Posterior vena cava (tissue), 2 donors: ENCODE data around the gene NSMCE1. TPM values are rescaled to one million over a fixed set of nuclear protein-coding genes. Genes with fewer than 3 reads are reported as not detected.
"Not testable (repeated sequence)": the region's sequence is repeated elsewhere in the genome, so short reads cannot be mapped to it uniquely, and the experiment has no call there.

Experiments
- DNase-seq: peaks from one replicate; pipeline ENCODE4 v3.0.0-alpha.2; 2020; ENCODE audit warnings: low spot score
- intact Hi-C, 2 donors: fragments of 100-400 bp; cut with DNase I; formaldehyde crosslinking; loops; one replicate each; pipeline versions ENCODE4 v1.14.1 to v1.14.2; 2022 to 2023
- total RNA-seq, 2 donors: library from RNA; stranded (reverse); fragmentation: NEBNext Ultra II Directional; extraction: Animal tissue kit (Norgen Biotek cat#: 25700); gene quantifications; one replicate each; pipeline ENCODE4 v1.2.1, GENCODE V29; 2021
- donor health status: DM: yes; HTN: yes; CAD: no.
- donor health status: DM: yes; HTN: yes; CAD: no.

The NSMCE1 gene
- total RNA-seq, 2 donors from 2014 or later: 45.3 to 52.0 TPM

DNA sequence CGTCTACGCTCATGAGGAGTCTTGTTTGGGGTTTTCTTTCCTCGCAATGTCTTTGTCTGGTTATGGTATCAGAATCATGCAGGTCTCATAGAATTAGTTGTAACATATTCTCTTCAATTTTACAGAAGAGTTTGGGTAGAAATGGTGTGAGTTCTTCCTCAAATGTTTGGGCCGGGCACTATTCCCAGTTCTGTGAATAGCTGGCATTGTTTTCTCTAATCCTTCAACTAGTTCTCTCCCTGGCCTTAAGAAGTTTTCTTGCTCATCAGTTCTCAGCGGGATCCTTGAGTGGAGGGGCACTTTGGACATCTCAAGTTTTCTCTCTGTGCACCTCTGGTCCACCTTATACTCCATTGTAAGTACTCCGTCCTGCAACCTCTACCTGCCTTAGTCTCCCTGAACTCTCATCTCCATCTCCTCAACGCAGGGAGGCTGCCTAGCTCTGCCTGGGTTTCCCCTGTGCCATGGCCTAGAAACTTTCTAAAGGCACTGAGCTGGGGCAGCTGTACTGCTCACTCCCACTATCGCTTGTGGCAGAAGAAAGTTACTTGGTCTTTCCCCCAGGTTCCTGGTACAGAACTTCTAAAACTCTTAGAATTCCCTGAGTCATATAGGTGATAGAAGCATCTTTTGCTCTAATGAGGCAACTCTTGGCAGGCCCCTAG is 16.9 kb downstream of the NSMCE1 start:
- peak; percentile 35 for DNase-seq
- intact Hi-C loops: no loop called here

DNA sequence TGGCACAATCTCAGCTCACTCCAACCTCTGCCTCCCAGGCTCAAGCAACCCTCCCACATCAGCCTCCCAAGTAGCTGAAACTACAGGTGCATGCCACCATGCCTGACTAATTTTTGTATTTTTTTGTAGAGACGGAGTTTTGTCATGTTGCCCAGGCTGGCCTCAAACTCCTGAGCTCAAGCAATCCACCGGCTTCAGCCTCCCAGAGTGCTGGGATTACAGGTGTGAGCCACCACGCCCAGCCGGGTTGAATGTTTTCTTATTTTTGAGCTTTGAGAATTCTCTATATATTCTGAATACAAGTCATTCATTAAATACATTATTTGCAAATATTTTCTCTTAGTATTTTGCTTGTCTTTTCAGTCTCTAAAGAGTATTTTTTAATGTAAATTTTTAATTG is 19.7 kb downstream of the NSMCE1 start:
- DNase-seq: peak; percentile 11
- intact Hi-C loops: not testable (repeated sequence)

DNA sequence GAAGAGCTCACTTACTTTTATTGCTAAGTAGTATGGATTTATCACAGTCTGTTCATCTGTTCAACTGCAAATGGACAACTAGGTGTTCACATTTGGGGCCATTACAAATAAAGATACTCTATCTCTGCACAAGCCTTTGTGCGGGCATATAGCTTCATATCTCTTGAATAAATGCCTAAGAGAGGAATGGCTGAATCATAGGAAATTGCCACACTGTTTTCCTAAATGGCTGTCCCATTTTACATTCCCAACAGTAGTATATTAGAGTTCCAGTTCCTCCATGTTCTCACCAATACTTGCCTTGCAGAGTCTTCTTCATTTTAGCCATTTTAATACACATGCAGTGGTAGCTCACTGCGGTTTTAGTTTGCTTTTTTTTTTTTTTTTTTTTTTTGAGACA is 20.5 kb downstream of the NSMCE1 start:
- intact Hi-C loops: no loop called here
- DNase-seq: no peak

DNA sequence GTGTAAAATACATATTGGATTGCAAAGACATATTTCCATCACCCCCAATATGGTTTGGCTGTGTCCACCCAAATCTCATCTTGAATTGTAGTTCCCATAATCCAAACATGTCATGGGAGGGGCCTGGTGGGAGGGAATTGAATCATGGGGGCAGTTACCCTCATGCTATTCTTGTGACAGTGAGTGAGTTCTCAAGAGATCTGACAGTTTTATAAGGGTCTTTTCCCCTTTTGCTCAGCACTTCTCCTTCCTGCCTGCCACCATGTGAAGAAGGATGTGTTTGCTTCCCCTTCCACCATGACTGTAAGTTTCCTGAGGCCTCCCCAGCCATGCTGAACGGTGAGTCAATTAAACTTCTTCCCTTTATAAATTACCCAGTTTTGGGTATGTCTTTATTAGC is 21.5 kb downstream of the NSMCE1 start:
- intact Hi-C loops: not testable (repeated sequence)
- DNase-seq: peak; percentile 25

DNA sequence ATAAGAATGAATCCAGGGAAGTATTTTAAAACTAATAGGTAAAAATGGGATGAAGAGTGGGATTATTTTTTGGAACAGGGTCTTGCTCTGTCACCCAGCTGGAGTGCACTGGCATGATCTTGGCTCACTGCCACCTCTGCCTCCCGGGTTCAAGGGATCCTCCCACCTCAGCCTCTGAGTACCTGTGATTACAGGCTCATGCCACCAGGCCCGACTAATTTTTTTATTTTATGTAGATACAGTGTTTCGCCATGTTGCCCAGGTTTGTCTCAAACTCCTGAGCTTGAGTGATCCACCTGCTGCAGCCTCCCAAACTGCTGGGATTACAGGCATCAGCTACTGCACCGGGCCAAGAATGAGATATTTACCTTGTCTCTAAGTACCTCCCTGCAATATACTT is 22.1 kb downstream of the NSMCE1 start:
- peak; percentile 66 for DNase-seq

DNA sequence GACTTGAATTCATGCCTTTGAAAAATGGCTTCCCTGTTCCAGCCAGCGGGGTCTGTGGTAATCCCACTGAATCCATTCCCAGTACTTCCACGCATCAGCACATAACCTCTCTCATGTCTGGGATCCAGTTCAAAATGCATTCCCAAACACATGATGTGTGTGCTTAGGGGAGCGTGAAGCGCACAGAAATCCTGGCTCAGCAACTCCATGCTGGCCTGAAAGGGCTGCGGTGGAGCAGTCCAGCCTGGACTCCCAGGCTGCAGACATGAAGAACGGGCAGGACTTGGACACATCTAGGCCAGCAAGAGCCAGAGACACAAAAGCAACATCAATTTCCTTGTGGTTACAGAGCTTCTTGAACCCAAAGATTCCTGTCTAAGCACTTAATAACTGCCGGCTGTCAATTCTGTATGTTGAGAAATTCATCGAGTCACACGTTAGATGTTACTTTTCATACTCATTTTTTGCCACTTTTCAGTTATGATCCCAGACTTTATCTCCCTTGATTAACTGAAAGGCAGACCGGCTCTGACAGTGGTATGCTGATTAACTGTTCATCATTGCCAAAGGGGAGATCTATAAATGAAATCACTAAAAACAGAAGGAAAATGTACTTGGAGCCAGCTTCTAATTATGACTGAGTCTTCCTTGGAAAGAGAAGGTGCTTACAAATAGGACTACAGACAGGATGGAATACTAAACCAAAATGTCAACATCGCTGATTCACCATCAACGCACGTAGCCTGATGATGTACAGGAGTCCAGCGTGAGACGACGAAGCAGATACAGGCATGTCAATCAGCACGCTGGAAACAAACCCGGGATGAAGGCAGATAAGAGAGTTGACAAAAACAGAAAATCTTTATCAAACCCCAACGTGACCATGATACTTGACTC is 23.0 kb downstream of the NSMCE1 start:
- intact Hi-C loops: no loop called here
- peak; percentile 91 for DNase-seq

More for the DNA sequence above, 22.1 kb downstream of the NSMCE1 start:
- intact Hi-C loops: no loop called here

DNA sequence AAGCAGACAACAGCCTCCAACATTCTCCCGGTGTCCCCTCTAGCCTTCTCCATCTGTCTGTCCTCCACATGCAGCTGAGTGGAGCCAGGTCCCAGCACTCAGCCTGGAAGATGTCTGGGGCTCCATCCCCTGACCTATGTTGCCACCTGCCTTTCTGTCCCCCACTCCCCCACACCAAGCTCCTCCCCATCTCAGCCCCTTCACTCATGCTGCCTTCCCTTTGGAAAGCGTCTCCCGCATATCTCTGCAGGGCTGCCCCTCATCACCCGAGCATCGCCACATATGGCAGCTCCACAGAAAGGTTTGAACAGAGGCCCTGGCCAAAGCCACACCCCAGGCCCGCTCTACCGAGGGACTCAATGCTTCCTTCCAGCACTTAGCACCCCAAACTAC is 24.2 kb downstream of the NSMCE1 start:
- peak; percentile 62 for DNase-seq
- intact Hi-C loops: loop anchor here in 1 of 2 donors (5.0 kb wide), 1 partner anchor 73 kb away; no protein-coding TSS in a partner anchor

DNA sequence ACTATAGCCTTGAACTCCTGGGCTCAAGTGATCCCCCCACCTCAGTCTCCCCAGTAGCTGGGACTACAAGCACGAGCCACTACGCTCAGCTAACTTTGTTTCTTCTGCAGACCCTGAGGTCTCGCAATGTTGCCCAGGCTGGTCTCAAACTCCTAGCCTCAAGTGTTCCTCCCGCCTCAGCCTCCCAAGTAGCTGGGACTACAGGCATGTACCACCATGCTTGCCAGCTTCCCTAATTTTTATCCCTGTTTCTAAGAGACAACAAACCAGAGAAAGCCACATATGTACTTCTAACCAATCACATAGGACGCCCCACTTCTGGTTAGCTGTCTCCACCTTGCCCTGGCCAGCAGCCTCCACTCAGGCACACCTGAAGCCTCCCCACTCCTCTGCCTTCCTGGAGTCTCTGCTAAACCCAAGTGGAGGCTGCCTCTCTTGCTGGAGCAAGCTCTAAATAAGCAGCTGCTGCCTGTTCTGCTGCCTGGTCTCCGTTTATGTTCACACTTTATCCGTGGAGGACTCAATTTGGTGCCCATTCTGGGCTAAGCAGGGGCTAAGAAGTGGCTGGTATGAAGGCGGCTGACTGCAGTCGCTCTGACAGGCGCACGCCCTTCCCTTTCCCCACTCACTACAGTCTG is 24.7 kb downstream of the NSMCE1 start:
- DNase-seq: peak; percentile 50
- intact Hi-C loops: loop anchor here in 1 of 2 donors (5.0 kb wide), 1 partner anchor 73 kb away; no protein-coding TSS in a partner anchor

DNA sequence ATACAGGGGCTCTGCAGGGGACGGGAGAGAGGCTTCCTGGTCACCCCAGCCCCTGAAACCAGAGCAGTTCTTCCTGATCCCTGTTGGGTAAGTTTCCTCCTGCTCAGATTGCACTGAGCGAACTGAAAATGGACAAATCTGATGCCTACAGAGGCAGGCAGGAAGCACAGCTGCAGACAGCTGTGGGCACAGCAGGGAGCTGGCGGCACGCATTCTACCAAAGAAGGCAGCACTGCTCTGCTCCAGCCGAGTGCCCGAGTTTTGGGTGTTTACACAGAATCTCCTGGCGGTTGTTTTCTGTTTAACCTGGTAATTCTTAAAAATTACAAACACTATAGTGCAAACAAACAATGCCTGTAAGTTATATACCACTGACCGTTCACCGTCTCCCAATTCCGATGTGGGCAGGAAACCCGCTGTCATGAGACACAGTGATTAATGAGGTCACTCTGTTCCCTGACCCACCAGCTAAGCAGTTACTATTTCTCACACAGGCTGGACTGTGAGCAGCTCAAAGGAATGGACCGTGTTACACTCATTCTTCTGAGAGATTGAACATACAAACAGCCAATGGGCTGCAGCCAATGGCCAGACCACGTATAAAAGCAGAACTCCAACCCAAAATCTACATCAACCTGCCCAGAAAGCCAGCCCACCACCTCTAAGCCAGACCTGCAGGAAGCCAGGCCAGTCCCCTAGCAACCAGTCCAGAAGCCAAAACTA is 25.5 kb downstream of the NSMCE1 start:
- intact Hi-C loops: loop anchor here in 1 of 2 donors (5.0 kb wide), 1 partner anchor 74 kb away; no protein-coding TSS in a partner anchor
- DNase-seq: peak; percentile 80

DNA sequence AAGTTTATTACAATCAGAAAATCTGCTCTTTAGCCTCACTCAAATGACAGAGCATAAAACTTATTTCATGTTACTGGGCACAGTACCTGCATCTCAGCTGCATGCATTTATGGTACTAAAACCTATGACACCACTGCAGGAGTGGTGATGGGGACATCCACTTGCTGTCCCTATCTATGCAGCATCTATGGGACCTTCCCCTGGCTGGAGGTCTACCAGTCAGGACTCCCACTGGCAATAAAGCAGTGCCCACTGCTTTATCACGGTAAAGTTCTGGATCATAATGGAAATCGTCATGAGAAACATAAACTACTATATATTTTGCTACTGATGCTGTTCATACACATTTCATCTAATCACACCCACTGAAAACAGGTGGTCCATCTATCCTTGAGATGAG is 26.2 kb downstream of the NSMCE1 start:
- intact Hi-C loops: loop anchor here in 1 of 2 donors (5.0 kb wide), 1 partner anchor 75 kb away; no protein-coding TSS in a partner anchor
- DNase-seq: no peak

DNA sequence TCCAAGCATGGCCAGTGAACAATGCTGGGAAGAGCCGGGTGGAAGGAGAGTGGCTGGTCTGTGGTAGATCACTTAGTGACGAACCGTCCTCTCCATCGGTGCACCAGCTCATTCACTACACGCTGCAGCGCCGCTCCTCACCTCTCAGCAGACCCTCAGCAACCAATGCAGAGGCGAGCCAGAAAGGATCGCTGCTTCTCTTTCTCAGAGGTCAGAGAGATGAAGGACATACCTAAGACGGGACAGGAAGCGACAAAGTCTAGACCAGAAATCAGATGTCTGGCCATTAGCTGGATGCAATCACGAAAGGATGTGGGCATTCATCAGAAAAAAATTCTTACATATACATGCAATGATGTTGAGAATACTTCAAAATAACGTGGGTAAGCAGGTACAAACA is 26.9 kb downstream of the NSMCE1 start:
- DNase-seq: peak; percentile 73
- intact Hi-C loops: loop anchor here in 1 of 2 donors (5.0 kb wide), 1 partner anchor 76 kb away; no protein-coding TSS in a partner anchor

DNA sequence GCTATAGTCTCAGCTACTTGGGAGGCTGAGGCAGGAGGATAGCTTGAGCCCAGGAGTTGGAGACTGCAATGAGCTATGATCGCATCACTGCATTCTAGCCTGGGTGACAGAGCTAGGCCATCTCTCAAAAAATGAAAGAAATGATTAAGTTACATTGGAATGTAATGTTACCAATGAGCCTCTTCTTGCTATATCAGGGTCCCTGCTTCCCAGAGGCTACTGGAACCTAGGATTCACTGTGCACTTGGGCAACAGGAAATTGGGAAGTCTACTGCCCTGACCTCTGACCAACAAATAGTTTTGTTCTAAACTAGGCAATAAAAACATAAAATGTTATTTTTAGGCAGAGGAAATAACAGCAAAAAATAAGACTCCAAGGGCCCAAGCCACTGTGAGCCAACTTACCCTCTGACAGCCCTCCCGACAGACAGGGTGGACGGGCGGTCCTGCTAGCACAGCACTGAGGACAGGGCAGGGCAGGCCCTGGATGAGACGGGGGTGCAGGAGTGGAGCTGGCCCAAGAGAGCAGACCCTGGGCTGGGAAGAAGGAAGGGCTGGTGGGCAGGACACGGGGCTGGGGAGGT is 27.5 kb downstream of the NSMCE1 start:
- DNase-seq: peak; percentile 80
- intact Hi-C loops: loop anchor here in 1 of 2 donors (5.0 kb wide), 1 partner anchor 76 kb away; no protein-coding TSS in a partner anchor

DNA sequence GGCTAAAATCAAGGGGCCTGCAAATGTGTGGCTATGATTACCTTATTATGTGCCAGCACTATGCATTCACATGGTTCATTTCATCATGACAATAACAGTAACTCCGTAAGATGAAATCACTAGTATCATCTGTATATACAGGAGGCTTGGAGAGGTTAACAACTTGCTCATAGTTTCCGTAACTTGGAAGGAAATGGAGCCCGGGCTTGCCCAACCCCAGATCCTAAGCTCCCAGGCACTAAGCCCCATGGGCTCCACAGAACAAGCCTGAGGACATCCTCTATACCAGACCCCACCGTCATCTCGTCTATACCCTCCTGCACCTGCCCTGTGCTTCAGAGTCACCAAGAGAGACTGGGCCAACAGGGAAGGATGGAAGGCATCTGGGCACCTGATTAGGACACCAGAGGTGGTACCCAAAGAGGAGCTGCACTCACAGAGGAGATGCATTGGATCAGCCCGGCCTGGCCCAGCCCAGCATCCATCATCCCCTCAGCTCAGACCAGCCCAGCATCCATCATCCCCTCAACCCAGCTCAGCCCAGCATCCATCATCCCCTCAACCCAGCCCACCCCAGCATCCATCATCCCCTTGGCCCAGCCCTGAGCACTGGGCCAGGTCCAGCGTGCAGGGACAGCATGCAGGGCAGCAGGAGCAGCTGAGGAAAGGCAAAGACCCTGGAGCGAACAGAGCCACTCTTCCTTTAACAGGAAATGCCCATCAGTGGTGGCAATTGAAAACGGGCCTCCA is 28.5 kb downstream of the NSMCE1 start:
- intact Hi-C loops: loop anchor here (5.0 to 10.0 kb wide), 4 partner anchors 75 to 215 kb away; partner anchors contain the start of gene IL4R (in 1 of the 2)
- peak; percentile 66 for DNase-seq

DNA sequence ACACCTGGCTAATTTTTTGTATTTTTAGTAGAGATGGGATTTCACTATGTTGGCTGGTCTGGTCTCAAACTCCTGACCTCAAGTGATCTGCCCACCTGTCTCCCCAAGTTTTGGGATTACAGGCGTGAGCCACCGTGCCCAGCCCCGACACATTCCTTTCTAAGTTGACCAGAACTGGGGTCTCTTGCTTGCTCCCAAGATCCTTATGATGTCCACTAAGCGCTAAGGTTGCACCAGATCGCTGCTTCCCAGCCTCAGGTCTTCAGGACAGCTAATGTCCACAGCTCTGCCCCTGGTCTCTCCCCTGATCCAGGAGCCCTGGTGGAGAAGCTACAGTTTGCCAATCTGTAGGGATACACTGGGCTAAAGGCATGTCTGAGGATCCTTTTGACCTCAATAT is 29.5 kb downstream of the NSMCE1 start:
- peak; percentile 51 for DNase-seq
- intact Hi-C loops: loop anchor here in 1 of 2 donors (10.0 kb wide), 3 partner anchors 76 to 216 kb away; partner anchors contain the start of gene IL4R

DNA sequence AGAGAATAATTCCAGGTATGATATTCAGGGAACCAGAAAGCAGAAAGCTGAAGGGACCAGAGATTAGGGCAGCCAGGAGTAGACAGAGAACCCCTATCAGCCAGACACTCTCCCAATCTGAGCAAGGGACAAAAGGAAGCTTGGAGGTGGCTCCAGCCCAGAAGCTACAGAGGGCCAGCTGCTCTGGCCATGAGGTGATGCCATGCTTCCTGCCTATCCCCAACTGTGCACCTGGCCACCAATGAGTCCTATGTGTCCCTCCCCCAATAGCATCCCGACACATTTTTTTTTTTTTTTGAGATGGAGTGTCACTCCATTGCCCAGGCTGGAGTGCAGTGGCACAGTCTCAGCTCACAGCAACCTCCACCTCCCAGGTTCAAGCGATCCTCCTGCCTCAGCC is 30.0 kb downstream of the NSMCE1 start:
- peak; percentile 12 for DNase-seq
- intact Hi-C loops: loop anchor here in 1 of 2 donors (10.0 kb wide), 3 partner anchors 76 to 216 kb away; partner anchors contain the start of gene IL4R

DNA sequence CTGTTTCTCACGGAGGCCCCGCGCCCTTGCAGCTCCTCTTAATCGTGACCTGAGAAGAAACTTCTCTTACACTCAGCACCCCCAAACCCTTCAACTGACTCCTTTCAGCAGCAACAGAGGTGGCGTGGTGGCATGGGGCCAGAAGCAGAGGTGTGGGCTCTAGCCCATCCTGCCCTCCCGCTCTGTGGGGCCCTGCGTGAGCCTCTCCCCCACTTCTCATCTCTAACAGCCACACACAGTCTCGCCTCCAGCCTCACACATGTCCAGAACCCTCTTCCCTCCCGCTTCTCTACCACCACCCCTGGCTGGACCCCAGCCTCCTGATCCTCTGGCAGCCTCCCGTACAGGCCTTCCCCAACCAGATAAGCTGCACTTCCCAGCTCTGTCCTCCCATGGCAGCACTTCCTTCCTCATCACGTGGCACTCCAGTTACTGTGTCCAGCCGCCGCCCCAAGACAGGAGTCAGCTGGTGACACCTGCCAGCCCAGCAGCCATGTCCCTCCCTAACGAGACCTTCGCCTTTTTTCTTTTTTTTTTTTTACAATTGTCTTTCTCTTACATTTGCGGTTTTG is 30.5 kb downstream of the NSMCE1 start:
- peak; percentile 84 for DNase-seq
- intact Hi-C loops: loop anchor here in 1 of 2 donors (10.0 kb wide), 3 partner anchors 77 to 217 kb away; partner anchors contain the start of gene IL4R
